Endometrium (tissue), 2 donors: ENCODE results near the gene NPIPA1.
"Not testable (repeated sequence)": the region's sequence is repeated elsewhere in the genome, so short reads cannot be mapped to it uniquely, and the experiment has no call there.

Experiments used
- FAIRE-seq: peaks from 2 replicates; lab custom pipeline; 2012; peaks lifted over from hg19 to GRCh38; lab: Jason Lieb, UNC
- donor health status: control.
- donor health status: control.

NPIPA1 gene

GRCh38 chr16:14937143-14937542 lies at the start of gene NPIPA1:
Gene NPIPA1, plus strand, starts transcription at chr16:14937443. Its CDS starts 0 bp downstream, at chr16:14937443.
- FAIRE-seq: not testable (repeated sequence)

- FAIRE-seq: not testable (repeated sequence)
Measured at GRCh38 chr16:14892111-14892510, 45.1 kb upstream of the NPIPA1 start.

- FAIRE-seq: not testable (repeated sequence)
Measured at GRCh38 chr16:14895382-14895781, 41.9 kb upstream of the NPIPA1 start.

- not testable (repeated sequence) for FAIRE-seq
Measured at GRCh38 chr16:14896023-14896422, 41.2 kb upstream of the NPIPA1 start.

- not testable (repeated sequence) for FAIRE-seq
Measured at GRCh38 chr16:14897006-14897664, 40.1 kb upstream of the NPIPA1 start.

GRCh38 chr16:14898162-14898561 lies 39.1 kb upstream of the NPIPA1 start:
- FAIRE-seq: not testable (repeated sequence)

GRCh38 chr16:14903191-14903957 lies 33.9 kb upstream of the NPIPA1 start:
- not testable (repeated sequence) for FAIRE-seq

GRCh38 chr16:14909744-14910143 lies 27.5 kb upstream of the NPIPA1 start:
- FAIRE-seq: not testable (repeated sequence)

- FAIRE-seq: peak; percentile 81
Measured at GRCh38 chr16:14910833-14911629, 26.2 kb upstream of the NPIPA1 start.

GRCh38 chr16:14911954-14912353 lies 25.3 kb upstream of the NPIPA1 start:
- not testable (repeated sequence) for FAIRE-seq

- not testable (repeated sequence) for FAIRE-seq
Measured at GRCh38 chr16:14912588-14912987, 24.7 kb upstream of the NPIPA1 start.

GRCh38 chr16:14918504-14918903 lies 18.7 kb upstream of the NPIPA1 start:
- FAIRE-seq: not testable (repeated sequence)

GRCh38 chr16:14919837-14920600 lies 17.2 kb upstream of the NPIPA1 start:
- FAIRE-seq: not testable (repeated sequence)

- not testable (repeated sequence) for FAIRE-seq
Measured at GRCh38 chr16:14922285-14922684, 15.0 kb upstream of the NPIPA1 start.

- not testable (repeated sequence) for FAIRE-seq
Measured at GRCh38 chr16:14922968-14923367, 14.3 kb upstream of the NPIPA1 start.

GRCh38 chr16:14923394-14924088 lies 13.7 kb upstream of the NPIPA1 start:
- not testable (repeated sequence) for FAIRE-seq

- not testable (repeated sequence) for FAIRE-seq
Measured at GRCh38 chr16:14924359-14924758, 12.9 kb upstream of the NPIPA1 start.

- FAIRE-seq: not testable (repeated sequence)
Measured at GRCh38 chr16:14924982-14925381, 12.3 kb upstream of the NPIPA1 start.

GRCh38 chr16:14928064-14928714 lies 9.1 kb upstream of the NPIPA1 start:
- FAIRE-seq: not testable (repeated sequence)

- FAIRE-seq: not testable (repeated sequence)
Measured at GRCh38 chr16:14929176-14929575, 8.1 kb upstream of the NPIPA1 start.
